ENCODE measurements around the gene CCDC184. TPM values are rescaled to one million over a fixed set of nuclear protein-coding genes. Genes with fewer than 3 reads are reported as not detected.

The CCDC184 gene
- total and polyA plus RNA-seq, 2 of the 13 experiments (the other 11 are each of a cell fraction or from before 2014, with no cell fraction given): not detected

DNA sequence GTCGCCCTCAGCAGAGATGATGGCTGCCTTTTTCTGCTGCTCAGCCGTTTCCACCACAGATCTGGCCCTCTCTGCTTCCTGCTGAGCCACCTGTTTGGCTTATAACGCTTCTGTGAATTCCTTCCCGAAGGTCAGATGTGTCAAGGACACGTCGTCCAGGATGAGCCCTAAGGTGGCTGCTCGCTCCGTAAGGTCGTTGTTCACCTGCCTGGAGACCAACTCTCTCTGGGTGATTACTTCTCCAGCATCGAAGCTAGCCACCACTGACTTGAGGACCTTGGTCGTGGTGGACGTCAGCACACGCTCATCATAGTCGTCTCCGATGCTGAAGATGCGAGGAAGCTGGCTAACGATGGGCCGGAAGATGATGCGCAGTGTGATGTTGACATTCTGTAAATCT is 14.4 kb upstream of the CCDC184 start:
- in situ Hi-C loops (cut with HindIII; ENCODE audit: extremely low pct_ligation_motif_present, low pct_unique_long_range_greater_than_20kb) (loop anchor here (10.0 kb wide), 3 partner anchors 84 to 264 kb away; partner anchors contain the start of gene VDR), intact Hi-C loops (cut with micrococcal nuclease; ENCODE audit: unreplicated experiment) (loop anchor here (5.0 to 10.0 kb wide), 2 partner anchors 207 to 224 kb away; partner anchors contain the start of gene TMEM106C)
- Histone ChIP-seq H3K9ac (ENCODE audit: insufficient read depth, low read depth, low read length) (no peak overlapping the region), H3K79me2 (ENCODE audit: insufficient read depth, low read length) (no peaks in the 10 kb centered on the region), H3K4me3 (replicated peaks in 1 of 3; ENCODE audit: insufficient read depth in 1 of 3, low read depth in 2 of 3, low read length in 3 of 3) (peak overlapping the region in 1 of 3 experiments; percentile 23; a peak in 1 of 6 replicates), H3K27me3 (ENCODE audit: control insufficient read depth in 1 of 2, insufficient read depth in 2 of 2, low read length in 2 of 2) (no peaks in the 10 kb centered on the region), H2AFZ (ENCODE audit: low read length) (no peak overlapping the region), H3K27ac (ENCODE audit: extremely low read length, insufficient read depth, low read length) (no peak overlapping the region), H3K4me2 (ENCODE audit: low read depth, low read length) (peak overlapping the region; percentile 49; the same call in 1 of the 2 replicates), H3K9me3 (ENCODE audit: low read length) (no peaks in the 10 kb centered on the region), H3K4me1 (ENCODE audit: insufficient read depth, low read length) (peaks cover 8% of the 10 kb centered on the region; the same call in 1 of the 2 replicates), H3K36me3 (replicated peaks in 1 of 2; ENCODE audit: control insufficient read depth in 1 of 2, insufficient read depth in 2 of 2, low read length in 2 of 2) (no peaks in the 10 kb centered on the region), H4K20me1 (ENCODE audit: insufficient read depth, low read length) (no peaks in the 10 kb centered on the region)
- DNase-seq (ENCODE audit: low spot score) (no peak), FAIRE-seq (no peak), ATAC-seq (no peak)
- no TSS peak for BruUV-seq (replicated peaks)
- TF ChIP-seq TEAD3 (CRISPR knock-in tag; optimal IDR thresholded peaks at IDR 0.05; ENCODE audit: borderline replicate concordance) (no peak), SNRNP70 (IDR thresholded peaks at IDR 0.05; ENCODE audit: low read depth, low read length) (no peak), HMGXB4 (CRISPR knock-in tag; IDR thresholded peaks at IDR 0.05; ENCODE audit: borderline replicate concordance in 1 of 2, low read depth in 1 of 2) (no peak), FOXM1 (CRISPR knock-in tag; IDR thresholded peaks at IDR 0.05) (no peak), ZNF644 (CRISPR knock-in tag; IDR thresholded peaks at IDR 0.05; ENCODE audit: low read depth) (no peak), NFKB2 (CRISPR knock-in tag; IDR thresholded peaks at IDR 0.05; ENCODE audit: borderline replicate concordance) (no peak), FUBP1 (CRISPR knock-in tag; IDR thresholded peaks at IDR 0.05; ENCODE audit: borderline replicate concordance) (no peak), ZNF234 (CRISPR knock-in tag; conservative IDR thresholded peaks at IDR 0.05) (no peak), ZNF256 (CRISPR knock-in tag; conservative IDR thresholded peaks at IDR 0.05) (no peak), GABPB1 (CRISPR knock-in tag; IDR thresholded peaks at IDR 0.05) (no peak), RBM22 (optimal IDR thresholded peaks at IDR 0.05; ENCODE audit: low read length) (no peak), ZNF556 (CRISPR knock-in tag; IDR thresholded peaks at IDR 0.05; ENCODE audit: borderline replicate concordance) (no peak)
- TF ChIP-seq, protein P1, sequence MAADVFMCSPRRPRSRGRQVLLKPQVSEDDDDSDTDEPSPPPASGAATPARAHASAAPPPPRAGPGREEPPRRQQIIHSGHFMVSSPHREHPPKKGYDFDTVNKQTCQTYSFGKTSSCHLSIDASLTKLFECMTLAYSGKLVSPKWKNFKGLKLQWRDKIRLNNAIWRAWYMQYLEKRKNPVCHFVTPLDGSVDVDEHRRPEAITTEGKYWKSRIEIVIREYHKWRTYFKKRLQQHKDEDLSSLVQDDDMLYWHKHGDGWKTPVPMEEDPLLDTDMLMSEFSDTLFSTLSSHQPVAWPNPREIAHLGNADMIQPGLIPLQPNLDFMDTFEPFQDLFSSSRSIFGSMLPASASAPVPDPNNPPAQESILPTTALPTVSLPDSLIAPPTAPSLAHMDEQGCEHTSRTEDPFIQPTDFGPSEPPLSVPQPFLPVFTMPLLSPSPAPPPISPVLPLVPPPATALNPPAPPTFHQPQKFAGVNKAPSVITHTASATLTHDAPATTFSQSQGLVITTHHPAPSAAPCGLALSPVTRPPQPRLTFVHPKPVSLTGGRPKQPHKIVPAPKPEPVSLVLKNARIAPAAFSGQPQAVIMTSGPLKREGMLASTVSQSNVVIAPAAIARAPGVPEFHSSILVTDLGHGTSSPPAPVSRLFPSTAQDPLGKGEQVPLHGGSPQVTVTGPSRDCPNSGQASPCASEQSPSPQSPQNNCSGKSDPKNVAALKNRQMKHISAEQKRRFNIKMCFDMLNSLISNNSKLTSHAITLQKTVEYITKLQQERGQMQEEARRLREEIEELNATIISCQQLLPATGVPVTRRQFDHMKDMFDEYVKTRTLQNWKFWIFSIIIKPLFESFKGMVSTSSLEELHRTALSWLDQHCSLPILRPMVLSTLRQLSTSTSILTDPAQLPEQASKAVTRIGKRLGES (CRISPR knock-in tag; IDR thresholded peaks at IDR 0.05; ENCODE audit: borderline replicate concordance): no peak
- POLR2A ChIA-PET: no interaction called here
- 69% methylated on average over 17 of the region's 19 CpGs for WGBS (ENCODE audit: low lambda C conversion rate)
- CTCF ChIA-PET (ENCODE audit: low intra/inter-chr PET ratio, low total read pairs): no interaction called here
